K562 (cell line): ENCODE measurements around the gene ADAMTSL2. TPM values are rescaled to one million over a fixed set of nuclear protein-coding genes. Genes with fewer than 3 reads are reported as not detected.

Experiments
- ATAC-seq: fragments of 200-7000 bp; cut with Tn5 transposase; 3 replicates; pipeline ENCODE4 v1.9.1; 2020; ENCODE audit warnings: moderate library complexity
- BruUV-seq: library from RNA; stranded (reverse); fragments of 400-500 nt; replicated peaks from 2 replicates; lab custom pipeline; 2021; lab: Mats Ljungman, UMichigan
- CTCF ChIA-PET: fragments of 300-600 bp; formaldehyde crosslinking; extraction: SDS; loops from one replicate; lab custom pipeline; 2021; ENCODE audit warnings: low intra/inter-chr PET ratio; lab: Yijun Ruan, JAX
- POLR2A ChIA-PET: fragments of 300-600, 350-650 bp; sonication (Branson Sonifier 250); formaldehyde crosslinking; extraction: SDS; loops from one replicate; lab custom pipeline; 2021; ENCODE audit warnings: antibody characterized with exemption, inconsistent platforms; lab: Yijun Ruan, JAX
- DNase-seq, 4 experiments: peaks; one replicate each; pipeline versions ENCODE4 v3.0.0 to v3.0.0-alpha.2; 2011 to 2018; ENCODE audit warnings: low spot score in 3 of 4, mixed read lengths in 3 of 4; ENCODE audit errors: extremely low read depth in 1 of 4
- FAIRE-seq: peaks from 2 replicates; lab custom pipeline; 2011; peaks lifted over from hg19 to GRCh38; lab: Jason Lieb, UNC
- H2AFZ ChIP-seq: 2 replicates; pipeline ENCODE4 v1.6.0; 2011; ENCODE audit warnings: low read depth, low read length, control low read depth, inconsistent platforms
- H3K27ac ChIP-seq: fragments of 200-600 bp; 3 replicates; pipeline ENCODE4 v1.8.0; 2011; ENCODE audit warnings: low read depth, mild to moderate bottlenecking, control low read depth, inconsistent platforms, low read length, moderate library complexity, mixed read lengths; ENCODE audit errors: extremely low read depth
- H3K27me3 ChIP-seq, 2 experiments: fragments of 300-600 bp in 1 of 2; 2 replicates in 1 of 2; 3 replicates in 1 of 2; pipeline versions ENCODE4 v1.6.0 to v1.8.0; 2011; ENCODE audit warnings: inconsistent platforms in 2 of 2, low read length in 2 of 2, mild to moderate bottlenecking in 1 of 2, mixed read lengths in 1 of 2, moderate library complexity in 1 of 2; ENCODE audit not compliant: control insufficient read depth in 2 of 2, insufficient read depth in 2 of 2
- H3K36me3 ChIP-seq: fragments of 300-600 bp; 3 replicates; pipeline ENCODE4 v1.8.0; 2011; ENCODE audit warnings: mild to moderate bottlenecking, low read length, inconsistent platforms; ENCODE audit not compliant: control insufficient read depth, insufficient read depth
- H3K4me1 ChIP-seq, 2 experiments: fragments of 200-600 bp in 1 of 2; replicated peaks in 1 of 2; 2 replicates in 1 of 2; 3 replicates in 1 of 2; pipeline versions ENCODE4 v1.5.1 to v1.8.0; 2011; ENCODE audit warnings: inconsistent platforms in 2 of 2, low read length in 2 of 2, mild to moderate bottlenecking in 1 of 2, mixed read lengths in 1 of 2, moderate library complexity in 1 of 2; ENCODE audit not compliant: control insufficient read depth in 2 of 2, insufficient read depth in 2 of 2
- H3K4me2 ChIP-seq: 2 replicates; pipeline ENCODE4 v1.6.1; 2011; ENCODE audit warnings: low read length, control low read depth, inconsistent platforms, mixed read lengths; ENCODE audit not compliant: insufficient read depth
- H3K4me3 ChIP-seq: fragments of 200-600 bp; sonication (generic), shearing (Covaris generic); 2 replicates; pipeline ENCODE4 v1.5.1; 2016; ENCODE audit warnings: control low read depth, inconsistent platforms
- H3K79me2 ChIP-seq: fragments of 200-600 bp; 3 replicates; pipeline ENCODE4 v1.8.0; 2011; ENCODE audit warnings: low read length, inconsistent platforms; ENCODE audit not compliant: control insufficient read depth, insufficient read depth
- H3K9ac ChIP-seq, 2 experiments: 2 replicates each; pipeline versions ENCODE4 v1.6.0 to v1.6.1; 2011; ENCODE audit warnings: low read depth in 2 of 2, low read length in 2 of 2, control low read depth in 1 of 2, inconsistent platforms in 1 of 2, mild to moderate bottlenecking in 1 of 2, mixed read lengths in 1 of 2; ENCODE audit not compliant: insufficient read depth in 1 of 2
- H3K9me1 ChIP-seq: one replicate; pipeline ENCODE4 v1.6.0; 2011; ENCODE audit warnings: inconsistent platforms, mild to moderate bottlenecking, low read length, moderate library complexity; ENCODE audit not compliant: control insufficient read depth, insufficient read depth
- H3K9me3 ChIP-seq: replicated peaks from 2 replicates; pipeline ENCODE4 v1.5.1; 2011; ENCODE audit warnings: low read depth, low read length, inconsistent platforms; ENCODE audit not compliant: control insufficient read depth, insufficient read depth
- H4K20me1 ChIP-seq: replicated peaks from 2 replicates; pipeline ENCODE4 v1.6.1; 2011; ENCODE audit warnings: low read length, inconsistent platforms, mixed read lengths; ENCODE audit not compliant: control insufficient read depth, insufficient read depth
- HNRNPH1 ChIP-seq: fragments of 200-400 bp; formaldehyde crosslinking; optimal IDR thresholded peaks from 2 replicates; pipeline ENCODE3; 2017; ENCODE audit warnings: low read depth, mild to moderate bottlenecking, low read length, moderate library complexity
- LCOR ChIP-seq: sonication (generic); formaldehyde crosslinking; IDR thresholded peaks from 2 replicates; pipeline ENCODE4 v1.8.0; 2022; ENCODE audit warnings: mild to moderate bottlenecking, missing genetic modification reagents
- NCOA1 ChIP-seq: fragments of 450-650 bp; IDR thresholded peaks from 2 replicates; pipeline ENCODE4 v1.6.1; 2016; ENCODE audit warnings: low read depth
- SETDB1 ChIP-seq: IDR thresholded peaks from one replicate; pipeline ENCODE4 v1.6.1; 2012; ENCODE audit warnings: low read length, control low read depth, inconsistent platforms
- ZFP36 ChIP-seq: fragments of 150-350 bp; IDR thresholded peaks from 2 replicates; pipeline ENCODE4 v1.6.1; 2018; ENCODE audit warnings: low read length, low read depth; ENCODE audit not compliant: partially characterized antibody
- WGBS: fragments of 100-300 bp; shearing (Covaris generic); methylation state at CpG from one replicate; pipeline ENCODE4 v1.1.6; 2016; ENCODE audit warnings: low coverage, mixed read lengths; ENCODE audit not compliant: insufficient coverage; ENCODE audit errors: missing lambda C conversion rate; 5-methylcytosine and 5-hydroxymethylcytosine counted together
- in situ Hi-C: fragments of 300-500 bp; cut with MboI; formaldehyde crosslinking; loops from 4 replicates; pipeline ENCODE4 v1.15.0; 2018; ENCODE audit warnings: inconsistent platforms, mixed read lengths
- intact Hi-C: fragments of 100-400 bp; cut with micrococcal nuclease; formaldehyde crosslinking; loops from 2 replicates; pipeline ENCODE4 v1.14.2; 2022
- polyA plus RNA-seq, 8 experiments: library from polyadenylated mRNA; depleted of rRNA in 4 of 8; stranded (reverse) in 5 of 8; unstranded in 3 of 8; fragments of >200 nt; fragmentation: Nextera tagmentation in 2 of 8; fragmentation: Illumina TruSeq in 1 of 8; extraction: Ambion mirVana in 2 of 8; extraction: Trizol in 1 of 8; gene quantifications; 2 replicates each; pipeline versions ENCODE4 v1.2.1 to v1.2.3, GENCODE V29; 2011 to 2014; ENCODE audit warnings: inconsistent platforms in 1 of 8, missing spikeins in 1 of 8
- total RNA-seq, 7 experiments: library from RNA; depleted of rRNA in 6 of 7; stranded (reverse); fragments of >200 nt in 6 of 7; fragmentation: Illumina TruSeq in 2 of 7; extraction: Trizol in 2 of 7; gene quantifications; 2 replicates each; pipeline versions ENCODE4 v1.2.1 to v1.2.3, GENCODE V29; 2011 to 2021; ENCODE audit warnings: low replicate concordance in 1 of 7
- TF ChIP-seq, protein P1 (sequence below), 2 experiments: fragments of 150-350 bp in 1 of 2; IDR thresholded peaks; 2 replicates each; pipeline ENCODE4 v1.6.1; 2012 to 2016; ENCODE audit warnings: low read depth in 2 of 2, low read length in 2 of 2, mild to moderate bottlenecking in 1 of 2, moderate library complexity in 1 of 2
- TF ChIP-seq, protein P2 (sequence below), 3 experiments: IDR thresholded peaks in 2 of 3; conservative IDR thresholded peaks in 1 of 3; 2 replicates each; pipeline ENCODE4 v1.5.1; 2011 to 2012; ENCODE audit warnings: low read length in 3 of 3, mild to moderate bottlenecking in 3 of 3, control low read depth in 2 of 3, improper control_type of control experiment in 1 of 3, inconsistent platforms in 1 of 3, low read depth in 1 of 3, mixed read lengths in 1 of 3, moderate library complexity in 1 of 3; ENCODE audit not compliant: insufficient read depth in 2 of 3

The ADAMTSL2 gene
- total and polyA plus RNA-seq, 9 of the 15 experiments (the other 6 are each of a cell fraction or from before 2014, with no cell fraction given), result 0.04 TPM; not detected in 8

DNA sequence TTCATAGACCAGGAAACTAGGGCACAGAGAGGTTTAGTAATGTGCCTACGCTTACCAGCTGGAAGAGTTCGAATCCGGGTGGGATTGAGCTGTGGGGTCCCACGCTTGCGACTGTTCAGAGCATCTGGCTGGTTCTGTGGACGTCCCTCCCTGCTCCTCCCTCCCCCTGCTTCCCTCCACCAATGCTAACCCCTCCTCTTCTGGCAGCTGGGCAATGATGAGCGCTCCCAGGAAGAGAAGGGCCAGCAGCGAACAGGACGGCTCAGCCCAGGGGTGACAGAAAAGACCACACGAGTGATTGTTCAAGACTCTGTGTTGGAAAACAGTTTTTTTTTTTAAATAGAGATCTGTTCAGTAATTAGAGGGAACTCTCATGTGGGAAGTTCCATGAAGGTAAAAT is 67.8 kb downstream of the ADAMTSL2 start (continued):
- TF ChIP-seq LCOR, result no peak
- TF ChIP-seq, protein P1, sequence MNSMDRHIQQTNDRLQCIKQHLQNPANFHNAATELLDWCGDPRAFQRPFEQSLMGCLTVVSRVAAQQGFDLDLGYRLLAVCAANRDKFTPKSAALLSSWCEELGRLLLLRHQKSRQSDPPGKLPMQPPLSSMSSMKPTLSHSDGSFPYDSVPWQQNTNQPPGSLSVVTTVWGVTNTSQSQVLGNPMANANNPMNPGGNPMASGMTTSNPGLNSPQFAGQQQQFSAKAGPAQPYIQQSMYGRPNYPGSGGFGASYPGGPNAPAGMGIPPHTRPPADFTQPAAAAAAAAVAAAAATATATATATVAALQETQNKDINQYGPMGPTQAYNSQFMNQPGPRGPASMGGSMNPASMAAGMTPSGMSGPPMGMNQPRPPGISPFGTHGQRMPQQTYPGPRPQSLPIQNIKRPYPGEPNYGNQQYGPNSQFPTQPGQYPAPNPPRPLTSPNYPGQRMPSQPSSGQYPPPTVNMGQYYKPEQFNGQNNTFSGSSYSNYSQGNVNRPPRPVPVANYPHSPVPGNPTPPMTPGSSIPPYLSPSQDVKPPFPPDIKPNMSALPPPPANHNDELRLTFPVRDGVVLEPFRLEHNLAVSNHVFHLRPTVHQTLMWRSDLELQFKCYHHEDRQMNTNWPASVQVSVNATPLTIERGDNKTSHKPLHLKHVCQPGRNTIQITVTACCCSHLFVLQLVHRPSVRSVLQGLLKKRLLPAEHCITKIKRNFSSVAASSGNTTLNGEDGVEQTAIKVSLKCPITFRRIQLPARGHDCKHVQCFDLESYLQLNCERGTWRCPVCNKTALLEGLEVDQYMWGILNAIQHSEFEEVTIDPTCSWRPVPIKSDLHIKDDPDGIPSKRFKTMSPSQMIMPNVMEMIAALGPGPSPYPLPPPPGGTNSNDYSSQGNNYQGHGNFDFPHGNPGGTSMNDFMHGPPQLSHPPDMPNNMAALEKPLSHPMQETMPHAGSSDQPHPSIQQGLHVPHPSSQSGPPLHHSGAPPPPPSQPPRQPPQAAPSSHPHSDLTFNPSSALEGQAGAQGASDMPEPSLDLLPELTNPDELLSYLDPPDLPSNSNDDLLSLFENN (IDR thresholded peaks at IDR 0.05; ENCODE audit: low read depth in 2 of 2, low read length in 2 of 2), result no peak
- no peak for TF ChIP-seq NCOA1

DNA sequence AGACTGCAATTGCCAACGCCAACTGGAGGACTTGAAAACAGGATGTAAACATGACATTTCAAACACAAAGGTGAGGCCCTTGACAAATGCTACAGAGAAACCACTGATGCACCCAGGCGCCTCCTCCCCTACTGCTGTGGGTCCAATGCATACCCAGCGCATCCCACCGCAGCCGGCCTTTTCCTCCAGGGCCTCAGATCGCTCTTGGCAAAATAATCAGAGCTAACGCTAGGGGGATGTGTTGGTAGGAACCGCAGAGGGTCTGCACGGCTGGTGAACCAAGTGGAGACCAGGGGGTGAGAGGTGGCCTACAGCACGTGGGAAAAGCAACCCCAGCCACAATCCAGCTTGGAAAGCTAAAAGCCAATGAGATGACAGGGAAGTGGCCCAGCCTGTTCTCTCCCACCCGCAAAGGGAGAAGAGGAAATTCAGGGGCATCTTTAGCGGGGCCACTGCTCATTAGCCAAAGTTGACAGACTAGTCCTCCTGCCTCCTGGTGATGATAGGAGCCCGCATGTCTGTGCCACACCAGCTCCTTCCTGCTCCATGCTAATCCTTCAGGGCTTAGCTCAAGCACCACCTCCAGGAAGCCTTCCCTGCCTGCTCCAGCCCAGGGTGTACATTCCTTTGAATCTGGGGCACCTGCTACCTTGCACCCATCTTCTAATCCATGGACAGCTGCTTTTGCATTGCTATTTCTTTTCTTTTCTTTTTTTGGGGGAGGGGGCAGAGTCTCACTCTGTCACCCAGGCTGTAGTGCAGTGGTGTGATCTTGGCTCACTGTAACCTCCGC is 68.8 kb downstream of the ADAMTSL2 start:
- 2% methylated on average over 11 of the region's 14 CpGs for WGBS
- ChIA-PET POLR2A (interaction anchor here (1.6 kb wide), 1 partner anchor 19 kb away, joined by 3 read pairs; no protein-coding TSS in a partner anchor), CTCF (no interaction called here)
- H3K36me3 ChIP-seq, result no peaks in the 10 kb centered on the region
- H3K9ac ChIP-seq, result no peak overlapping the region
- BruUV-seq, result no TSS peak
- no peak overlapping the region for H3K27ac ChIP-seq
- FAIRE-seq (no peak), ATAC-seq (no peak), DNase-seq (no peak)
- no peaks in the 10 kb centered on the region; the same call in 1 of the 2 replicates for H3K9me3 ChIP-seq
- in situ Hi-C loops (no loop called here), intact Hi-C loops (no loop called here)
- H3K4me2 ChIP-seq, result no peak overlapping the region
- H3K4me1 ChIP-seq, result 0 out of 5 replicates have a peak, but pooled peaks cover 0 to 3% of the 10 kb centered on the region in 2 experiments
- peaks cover 9 to 51% of the 10 kb centered on the region in 2 experiments; a peak in 4 of 5 replicates for H3K27me3 ChIP-seq
- H2AFZ ChIP-seq, result no peak overlapping the region
- H3K9me1 ChIP-seq, result no peaks in the 10 kb centered on the region
- no peak overlapping the region for H3K4me3 ChIP-seq
- H4K20me1 ChIP-seq, result peaks cover 6% of the 10 kb centered on the region
- TF ChIP-seq ZFP36 (peak; percentile 72), HNRNPH1 (no peak), SETDB1 (no peak)
- TF ChIP-seq, protein P2, sequence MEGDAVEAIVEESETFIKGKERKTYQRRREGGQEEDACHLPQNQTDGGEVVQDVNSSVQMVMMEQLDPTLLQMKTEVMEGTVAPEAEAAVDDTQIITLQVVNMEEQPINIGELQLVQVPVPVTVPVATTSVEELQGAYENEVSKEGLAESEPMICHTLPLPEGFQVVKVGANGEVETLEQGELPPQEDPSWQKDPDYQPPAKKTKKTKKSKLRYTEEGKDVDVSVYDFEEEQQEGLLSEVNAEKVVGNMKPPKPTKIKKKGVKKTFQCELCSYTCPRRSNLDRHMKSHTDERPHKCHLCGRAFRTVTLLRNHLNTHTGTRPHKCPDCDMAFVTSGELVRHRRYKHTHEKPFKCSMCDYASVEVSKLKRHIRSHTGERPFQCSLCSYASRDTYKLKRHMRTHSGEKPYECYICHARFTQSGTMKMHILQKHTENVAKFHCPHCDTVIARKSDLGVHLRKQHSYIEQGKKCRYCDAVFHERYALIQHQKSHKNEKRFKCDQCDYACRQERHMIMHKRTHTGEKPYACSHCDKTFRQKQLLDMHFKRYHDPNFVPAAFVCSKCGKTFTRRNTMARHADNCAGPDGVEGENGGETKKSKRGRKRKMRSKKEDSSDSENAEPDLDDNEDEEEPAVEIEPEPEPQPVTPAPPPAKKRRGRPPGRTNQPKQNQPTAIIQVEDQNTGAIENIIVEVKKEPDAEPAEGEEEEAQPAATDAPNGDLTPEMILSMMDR (IDR thresholded peaks at IDR 0.05 in 2 of 3, conservative IDR thresholded peaks at IDR 0.05 in 1 of 3; ENCODE audit: insufficient read depth in 2 of 3, low read depth in 1 of 3, low read length in 3 of 3), result 0 out of 6 replicates have a peak, but pooled peaks of 1 of the 3 experiments have one; percentile 21
- no peaks in the 10 kb centered on the region for H3K79me2 ChIP-seq
